GM04503 (cell line): ENCODE data around the gene GRIA3.
A peak's percentile ranks its signal among the peaks of the same experiment; 100 is the strongest.
"Not testable (repeated sequence)": the region's sequence is repeated elsewhere in the genome, so short reads cannot be mapped to it uniquely, and the experiment has no call there.

Source experiments
- DNase-seq: peaks from one replicate; pipeline ENCODE4 v3.0.0-alpha.2; 2012; ENCODE audit warnings: low read depth

GRIA3 gene

DNA sequence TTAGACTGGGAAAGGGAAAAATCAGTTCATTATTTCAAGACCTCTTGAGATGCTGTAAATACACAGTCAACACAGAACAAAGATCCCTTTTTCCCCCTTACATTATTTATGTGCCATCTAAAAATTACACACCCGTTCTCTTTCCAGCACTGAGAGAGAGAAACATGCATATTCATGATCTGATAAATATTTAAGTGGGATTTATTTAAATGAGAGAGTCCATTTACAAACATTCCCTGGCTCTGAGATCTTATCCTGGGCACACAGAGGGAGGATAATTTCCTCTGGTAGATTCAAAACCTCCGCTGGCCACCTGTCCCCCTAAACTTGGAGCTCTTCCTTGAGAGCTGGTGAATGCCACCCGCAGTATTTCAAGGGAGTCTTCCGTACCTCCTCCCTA is 88.6 kb downstream of the GRIA3 start:
- DNase-seq = no peak

DNA sequence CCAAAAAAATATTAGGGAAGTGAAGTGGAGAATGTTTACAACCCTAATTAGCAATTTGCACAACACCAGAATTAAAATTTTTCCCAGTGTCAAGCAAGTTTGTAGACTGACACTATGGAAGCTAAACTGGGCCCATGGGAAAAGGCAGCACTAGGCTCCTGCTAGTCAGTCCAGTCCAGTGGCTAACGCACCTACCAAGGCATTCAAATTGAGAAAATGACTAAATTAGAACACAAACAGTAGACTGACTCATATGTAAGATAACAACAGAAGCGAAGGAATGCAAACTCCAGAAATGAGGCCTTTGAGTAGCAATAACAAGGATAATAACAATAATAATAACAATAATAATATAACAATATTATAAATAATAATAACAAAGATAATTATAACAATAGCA is 90.7 kb downstream of the GRIA3 start:
- no peak for DNase-seq

DNA sequence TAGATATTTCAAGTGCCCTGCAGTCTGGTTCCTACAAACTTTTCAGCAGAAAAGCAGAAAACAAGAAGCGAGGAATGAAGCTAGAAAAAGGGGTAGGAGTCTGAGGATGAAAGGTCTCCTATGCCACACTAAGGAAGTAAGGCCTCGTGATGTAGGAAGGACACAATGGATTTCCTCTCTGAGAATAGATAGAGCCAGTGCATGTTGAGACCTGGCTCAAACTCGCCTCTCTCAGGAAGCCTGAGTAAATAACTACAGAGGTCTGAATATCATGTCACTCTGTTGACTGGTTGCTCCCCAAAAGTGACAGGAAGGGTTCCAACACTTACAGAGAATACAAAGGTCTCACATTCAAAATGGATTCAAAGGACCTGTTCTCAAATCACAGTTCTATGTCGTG is 93.3 kb downstream of the GRIA3 start:
- no peak for DNase-seq

DNA sequence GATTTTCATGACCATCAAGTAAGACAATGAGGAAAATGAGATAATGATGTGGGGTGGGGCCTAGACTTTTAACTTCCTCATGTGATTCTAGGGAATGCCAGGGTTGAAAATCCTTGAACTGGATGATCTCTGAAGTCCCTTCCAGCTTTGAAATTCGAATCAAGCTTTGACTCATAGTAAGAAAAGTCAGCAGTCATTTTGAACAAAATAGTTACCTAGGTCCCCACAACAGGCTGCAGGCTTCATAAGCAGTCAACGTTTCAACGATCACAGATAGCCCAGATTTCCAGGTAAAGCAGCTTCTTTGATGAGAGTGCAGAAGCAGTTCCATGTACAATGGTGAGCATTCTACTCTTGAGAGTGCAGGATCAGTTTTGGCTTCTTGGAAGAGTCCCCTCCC is 93.7 kb downstream of the GRIA3 start:
- DNase-seq = no peak

DNA sequence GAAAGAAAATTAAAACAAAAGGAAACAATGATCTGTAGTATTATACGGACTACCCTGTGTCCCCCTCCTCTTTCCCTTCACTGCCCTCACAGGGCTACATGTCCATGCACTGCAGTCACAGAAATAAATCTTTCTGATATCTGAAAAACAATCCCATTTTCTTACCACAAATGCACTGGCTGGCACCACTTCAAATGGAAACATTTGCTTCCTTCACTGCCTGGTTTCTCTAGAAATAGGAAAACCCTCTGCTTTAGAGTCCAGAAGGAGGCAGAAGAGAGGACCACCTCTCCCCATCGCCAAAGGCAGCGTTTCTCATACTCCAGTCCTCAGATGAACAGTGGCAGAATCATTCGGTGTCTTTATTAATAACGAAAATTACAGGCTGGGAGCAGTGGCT is 98.2 kb downstream of the GRIA3 start:
- DNase-seq = no peak

DNA sequence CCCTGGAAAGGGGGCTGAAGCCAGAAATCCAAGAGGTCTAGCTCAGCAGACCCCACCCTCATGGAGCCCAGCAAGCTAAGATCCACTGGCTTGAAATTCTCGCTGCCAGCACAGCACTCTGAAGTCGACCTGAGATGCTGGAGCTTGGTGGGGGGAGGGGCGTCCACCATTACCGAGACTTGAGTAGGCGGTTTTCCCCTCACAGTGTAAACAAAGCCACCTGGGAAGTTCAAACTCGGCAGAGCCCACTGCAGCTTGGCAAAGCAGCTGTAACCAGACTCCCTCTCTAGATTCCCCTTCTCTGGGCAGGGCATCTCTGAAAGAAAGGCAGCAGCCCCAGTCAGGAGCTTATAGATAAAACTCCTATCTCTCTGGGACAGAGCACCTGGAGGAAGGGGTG is 99.3 kb downstream of the GRIA3 start:
- DNase-seq = not testable (repeated sequence)

DNA sequence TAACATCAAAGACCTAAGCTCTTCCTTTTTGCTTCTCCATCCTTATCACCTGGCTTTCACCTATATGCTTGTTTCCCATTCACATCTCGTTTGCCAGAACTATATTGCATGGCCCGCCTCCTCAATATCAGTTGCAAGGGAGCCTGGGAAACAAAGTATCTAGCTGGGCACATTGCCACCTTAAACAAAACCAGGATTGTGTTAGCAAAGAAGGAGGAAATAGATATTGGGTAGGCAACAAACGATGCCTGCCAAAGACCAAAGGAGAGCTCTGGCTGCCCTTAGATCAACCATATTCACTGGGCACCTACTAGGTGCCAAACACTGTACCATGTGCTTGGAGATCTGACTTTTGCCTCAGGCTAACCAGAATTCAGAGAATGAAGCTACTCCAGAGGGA is 107.5 kb downstream of the GRIA3 start:
- no peak for DNase-seq

DNA sequence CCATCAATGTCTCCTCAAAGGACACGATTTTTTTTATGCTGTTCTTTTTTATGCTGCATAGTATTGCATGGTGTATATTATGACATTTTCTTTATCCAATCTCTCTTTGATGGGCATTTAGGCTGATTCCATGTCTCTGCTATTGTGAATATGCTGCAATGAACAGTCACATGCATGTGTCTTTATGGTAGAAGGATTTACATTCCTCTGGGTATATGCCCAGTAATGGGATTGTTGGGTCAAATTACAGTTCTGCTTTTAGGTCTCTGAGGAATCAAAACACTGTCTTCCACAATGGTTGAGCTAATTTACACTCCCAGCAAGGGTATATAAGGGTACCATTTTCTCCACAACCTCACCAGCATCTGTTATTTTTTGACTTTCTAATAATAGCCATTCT is 113.9 kb downstream of the GRIA3 start:
- peak; percentile 3 for DNase-seq

DNA sequence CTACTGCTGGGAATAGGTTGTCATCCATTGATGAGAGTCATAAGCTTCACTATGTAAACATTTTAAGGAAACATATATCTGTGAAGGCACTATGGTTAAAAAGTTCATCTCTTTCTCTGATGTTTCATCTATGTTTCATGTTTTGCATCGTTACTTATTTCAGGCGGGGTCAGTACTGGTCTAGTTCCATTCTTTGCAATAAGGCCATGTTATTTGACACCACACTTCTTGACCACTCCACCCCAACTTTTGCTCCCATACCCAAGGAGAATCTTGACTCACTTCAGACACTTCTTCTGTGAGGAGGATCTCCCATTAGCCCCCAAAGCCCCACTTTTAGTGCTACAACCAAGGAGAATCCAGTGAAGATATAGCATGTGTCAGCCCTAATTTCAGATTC is 119.4 kb downstream of the GRIA3 start:
- DNase-seq = no peak

DNA sequence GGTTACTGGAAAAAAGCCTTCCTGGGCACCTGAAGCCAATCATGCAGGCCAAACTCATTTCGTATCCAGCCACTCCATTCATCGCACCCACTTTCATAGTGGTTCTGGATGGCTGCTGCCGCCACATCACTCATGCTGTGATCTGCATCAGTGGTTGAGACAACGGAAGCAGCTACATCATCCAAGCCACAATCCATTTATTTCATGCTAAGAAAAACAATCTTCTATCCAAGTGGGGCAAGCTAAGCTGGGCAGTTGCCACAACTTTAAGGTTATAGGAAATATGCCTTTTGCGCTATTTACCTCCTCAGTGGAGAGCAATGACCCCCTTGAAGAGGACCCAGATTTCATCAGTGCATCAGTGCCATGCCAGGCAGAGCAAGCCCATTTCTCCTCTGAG is 124.6 kb downstream of the GRIA3 start:
- DNase-seq = no peak

DNA sequence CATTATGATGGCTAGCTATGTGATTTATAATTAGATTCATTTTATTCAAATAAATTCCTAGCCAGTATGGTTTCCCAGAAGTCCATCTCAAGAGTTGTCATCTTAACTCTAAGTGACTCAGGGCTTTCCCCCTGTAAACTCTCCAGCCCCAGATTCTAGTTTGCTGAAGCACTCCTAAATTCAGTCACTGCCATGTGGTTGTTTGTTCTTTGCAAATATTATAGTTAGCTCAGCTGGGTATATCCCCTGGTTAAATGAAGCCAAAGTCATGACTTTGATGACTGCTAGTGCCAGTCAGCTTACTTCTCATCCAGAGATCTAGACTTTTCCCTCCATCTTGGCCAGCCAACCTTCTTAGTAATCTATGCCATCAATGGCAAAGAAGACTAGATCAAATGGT is 126.0 kb downstream of the GRIA3 start:
- DNase-seq = no peak

DNA sequence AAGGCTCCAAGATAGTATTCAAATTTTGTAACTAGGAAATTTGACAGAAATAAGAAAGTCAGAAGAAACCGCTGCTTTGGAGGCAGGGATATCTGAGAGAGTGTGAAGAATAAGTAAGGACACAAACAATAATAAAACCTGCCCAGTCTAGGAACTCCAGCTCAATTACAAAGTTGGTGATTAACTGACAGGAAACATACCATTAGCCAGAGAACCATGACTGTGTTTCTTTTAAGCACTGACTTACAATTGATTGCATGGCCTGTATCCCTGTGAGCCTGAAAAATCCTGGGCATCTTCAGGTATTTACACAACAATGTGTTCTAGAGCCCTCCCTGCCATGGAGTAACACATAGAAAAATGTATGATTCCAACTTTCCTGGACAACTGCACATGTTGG is 127.4 kb downstream of the GRIA3 start:
- DNase-seq = no peak

DNA sequence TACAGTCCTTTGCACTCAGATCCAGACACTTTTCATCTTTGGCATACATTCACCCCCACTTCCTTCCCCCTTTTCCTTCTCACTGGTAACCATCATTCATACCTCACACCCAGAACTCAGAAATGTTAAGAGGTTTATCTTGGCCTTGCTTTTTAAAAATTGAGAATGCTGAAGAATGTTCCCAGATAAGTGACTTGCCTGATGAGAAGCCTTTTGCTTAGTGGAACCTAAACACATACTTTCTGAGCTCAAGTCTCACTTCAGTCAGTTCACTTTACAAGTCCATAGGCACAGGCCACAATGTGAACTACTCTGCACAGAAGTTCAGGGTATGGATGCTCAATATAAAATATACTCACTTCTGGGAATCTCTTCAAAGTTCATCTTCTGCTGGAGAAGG is 129.4 kb downstream of the GRIA3 start:
- DNase-seq = no peak

DNA sequence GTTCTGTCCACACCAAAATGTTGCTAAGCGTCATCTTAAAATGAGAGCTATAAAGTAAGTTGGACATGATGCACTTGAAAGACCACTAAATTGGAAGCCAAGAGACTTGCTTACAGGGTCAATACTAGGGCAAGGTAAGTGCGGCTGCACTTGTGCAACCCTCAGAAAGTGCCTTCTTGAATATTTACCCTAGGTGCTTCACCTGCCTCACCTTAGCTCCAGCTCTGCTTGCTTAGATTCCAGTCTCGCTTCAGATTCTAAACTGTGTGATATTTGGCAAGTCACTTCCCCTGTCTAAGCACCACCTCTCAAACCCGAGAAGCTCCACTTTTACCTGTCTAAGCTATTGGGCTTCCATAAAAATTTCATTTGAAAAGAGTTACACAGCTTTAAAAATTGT is 136.5 kb downstream of the GRIA3 start:
- DNase-seq = no peak

DNA sequence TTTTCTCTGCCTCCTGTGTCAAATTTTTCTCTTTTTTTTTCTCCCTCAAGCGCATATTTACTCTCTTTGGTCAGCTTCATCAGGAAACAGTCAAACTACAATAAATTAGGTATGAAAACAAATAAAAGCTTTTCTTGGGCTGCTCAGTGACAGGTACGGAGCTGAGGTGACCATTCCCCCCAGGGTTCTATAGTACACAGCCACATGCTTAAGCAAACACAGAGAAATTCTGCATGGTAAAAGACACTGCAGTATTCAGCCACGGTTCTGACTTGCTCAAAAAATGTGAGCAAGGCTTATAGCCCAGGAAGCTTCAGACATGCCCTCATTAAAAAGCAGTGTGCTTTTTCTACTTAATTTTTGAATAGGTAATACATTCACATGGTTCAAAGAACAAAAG is 138.5 kb downstream of the GRIA3 start:
- DNase-seq = no peak

DNA sequence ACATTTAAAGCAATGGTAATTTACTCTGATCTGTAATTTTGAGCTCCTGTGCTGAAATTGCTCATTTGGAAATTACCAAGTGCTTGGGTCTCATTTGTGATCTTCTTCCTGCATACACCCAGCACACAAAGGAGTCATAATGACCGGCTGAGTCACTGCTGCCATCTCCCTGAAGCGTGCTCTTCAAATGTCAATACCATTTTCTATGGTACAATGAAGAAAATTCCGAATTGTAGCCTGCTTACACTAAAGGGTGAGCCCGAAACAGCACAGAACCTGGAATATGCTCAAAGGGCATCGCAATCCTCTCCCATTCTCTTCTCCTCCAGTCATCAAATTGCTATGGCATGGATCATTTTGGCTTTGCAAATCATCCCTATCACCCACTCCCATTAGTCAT is 140.5 kb downstream of the GRIA3 start:
- no peak for DNase-seq

DNA sequence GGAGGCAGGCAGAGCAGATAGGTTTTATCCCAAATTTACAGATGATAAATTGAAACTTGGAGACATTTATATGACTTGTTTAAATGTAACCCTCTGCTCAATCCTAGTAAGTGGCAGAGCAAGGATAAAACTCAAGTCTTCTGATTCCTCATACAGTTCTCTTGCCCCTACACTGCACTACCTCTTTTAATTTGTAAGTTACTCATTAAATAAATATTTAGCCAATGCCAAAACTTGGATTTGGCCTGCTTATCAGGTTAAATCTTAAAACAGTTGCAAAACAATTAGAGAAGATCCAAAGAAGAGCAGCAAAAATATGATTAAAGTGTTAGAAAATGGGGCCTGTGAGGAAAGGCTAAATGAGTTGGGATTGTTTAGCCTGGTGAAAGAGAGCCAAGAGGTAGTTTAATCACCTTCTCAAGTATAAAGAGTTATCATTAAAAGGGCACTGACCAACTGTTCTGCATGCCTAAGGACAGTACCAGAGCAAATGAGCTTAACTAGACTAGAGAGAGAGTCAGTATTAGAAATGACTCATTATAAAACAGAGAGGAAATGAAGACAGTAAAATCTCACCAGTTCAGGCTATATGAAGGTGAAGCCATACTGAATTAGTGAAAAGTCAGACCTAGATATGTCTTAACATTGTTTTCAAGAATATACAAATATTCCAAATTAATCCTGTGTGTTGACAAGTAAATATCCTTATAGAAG is 146.3 kb downstream of the GRIA3 start:
- no peak for DNase-seq

DNA sequence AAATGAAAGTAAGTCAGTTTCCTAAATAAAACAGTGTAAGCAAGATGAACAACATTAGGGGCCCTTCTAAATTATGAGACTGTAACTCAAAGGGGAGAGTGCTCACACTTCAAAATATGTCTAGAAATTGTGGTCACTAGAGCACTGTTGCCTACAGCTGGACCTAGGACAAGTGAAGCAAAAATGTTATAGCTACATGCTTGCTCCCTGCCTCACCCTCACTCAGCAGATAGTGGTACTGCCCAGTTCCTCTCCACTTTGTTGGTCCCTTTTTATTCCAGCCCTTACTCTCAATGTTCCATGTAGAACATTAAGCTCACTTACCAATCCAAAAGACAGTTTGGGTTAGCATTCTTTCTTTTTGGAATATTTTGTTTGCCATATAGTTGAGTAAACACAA is 147.3 kb downstream of the GRIA3 start:
- no peak for DNase-seq

DNA sequence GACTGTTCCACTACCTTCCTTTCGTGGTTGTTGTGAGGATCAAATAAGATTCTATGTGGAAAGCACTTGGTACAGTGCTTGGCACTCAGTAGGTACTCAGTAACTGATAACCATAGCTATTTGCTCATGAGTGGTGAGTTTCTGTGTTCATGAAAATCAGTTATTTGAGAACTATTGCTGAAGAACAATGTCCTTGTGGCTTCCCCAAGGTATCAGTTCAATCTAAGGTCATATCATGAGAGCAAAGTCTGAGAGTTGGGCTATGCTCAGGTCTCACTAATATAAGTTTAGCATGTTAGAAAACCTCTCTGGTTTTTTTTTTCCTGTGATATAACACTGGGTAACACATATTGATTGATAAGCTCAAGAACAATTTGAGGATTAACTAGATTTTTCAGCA is 147.8 kb downstream of the GRIA3 start:
- no peak for DNase-seq

DNA sequence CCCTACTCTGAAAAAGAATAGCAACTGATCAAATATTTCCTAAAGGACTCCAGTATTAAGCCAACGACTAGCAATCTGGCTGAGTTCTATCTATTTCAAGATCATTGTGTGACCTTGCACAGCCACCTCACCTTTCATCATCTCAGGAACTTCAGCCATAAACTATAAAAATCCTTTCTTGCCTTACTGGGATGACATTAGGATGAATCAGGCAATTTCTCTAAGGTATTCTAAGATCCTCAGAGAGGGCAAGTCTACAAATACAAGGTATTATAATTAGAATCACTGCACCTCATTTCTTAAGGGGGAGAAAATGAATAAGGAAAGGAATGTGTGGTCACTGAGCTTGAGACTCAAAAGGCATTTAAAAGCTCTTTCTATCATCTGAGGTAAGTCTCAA is 152.6 kb downstream of the GRIA3 start:
- DNase-seq = no peak

DNA sequence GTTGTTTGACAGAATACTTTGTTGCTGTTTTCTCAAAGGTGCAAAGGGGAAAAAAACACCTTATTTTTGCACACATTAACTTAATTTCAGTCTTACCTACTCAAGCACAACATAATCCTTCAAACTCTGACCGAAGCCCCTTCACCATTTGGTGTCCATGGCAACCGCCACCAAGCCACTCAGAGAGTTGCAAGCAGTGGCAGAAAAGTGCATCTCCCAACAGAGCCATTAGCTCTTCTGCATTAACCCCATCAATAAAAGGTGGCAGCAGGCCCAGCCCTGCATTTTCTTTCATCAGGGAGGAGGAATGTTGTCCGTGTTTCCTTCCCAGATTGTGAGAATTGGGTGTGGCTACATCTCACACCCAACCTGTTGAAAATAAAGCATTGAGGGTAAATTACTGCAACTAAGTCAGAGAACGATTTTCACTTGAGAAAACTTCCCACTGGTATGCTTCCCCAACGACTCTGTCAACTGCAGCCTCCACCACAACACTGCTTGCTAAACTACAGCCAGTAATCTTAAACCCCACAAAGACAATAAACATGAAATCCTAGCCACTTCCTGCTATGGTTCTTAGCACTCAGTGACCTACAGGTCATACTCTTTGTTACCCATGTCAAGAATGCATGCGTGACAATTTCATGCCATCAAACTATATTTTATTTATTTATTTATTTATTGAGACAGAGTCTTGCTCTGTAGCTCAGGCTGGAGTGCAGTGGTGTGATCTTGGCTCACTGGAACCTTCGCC is 154.0 kb downstream of the GRIA3 start:
- DNase-seq = no peak

DNA sequence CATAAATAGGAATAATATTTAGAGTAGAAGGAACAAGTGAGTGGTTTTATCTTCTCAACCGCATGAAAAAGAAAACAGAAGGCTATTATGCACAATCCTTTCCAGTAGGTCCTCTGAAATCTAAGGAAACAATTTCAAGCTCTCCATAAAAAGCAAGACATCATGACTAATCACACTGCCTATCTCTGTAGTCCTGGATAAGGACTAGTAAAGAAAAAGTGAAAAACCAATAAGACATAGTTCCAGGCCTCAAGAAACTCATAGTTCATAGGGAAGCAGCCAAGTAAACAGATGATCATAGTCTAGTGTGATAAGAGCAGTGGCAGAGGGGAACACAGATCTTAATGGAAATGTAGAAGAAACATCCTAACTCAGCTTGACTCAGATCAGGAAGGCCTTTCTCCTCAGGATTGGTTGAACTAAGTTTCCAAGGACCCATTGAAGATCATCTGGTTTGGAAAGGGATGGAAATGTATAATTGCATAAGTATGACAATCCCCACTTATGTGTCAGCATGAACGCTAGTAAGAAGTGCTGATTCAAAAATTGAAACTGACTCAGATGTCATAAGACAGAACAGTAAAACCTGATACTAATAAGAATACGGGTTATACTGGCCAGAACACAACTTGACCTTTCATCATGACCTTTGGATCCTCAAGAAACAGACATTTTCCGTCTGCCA is 155.3 kb downstream of the GRIA3 start:
- peak; percentile 61 for DNase-seq

DNA sequence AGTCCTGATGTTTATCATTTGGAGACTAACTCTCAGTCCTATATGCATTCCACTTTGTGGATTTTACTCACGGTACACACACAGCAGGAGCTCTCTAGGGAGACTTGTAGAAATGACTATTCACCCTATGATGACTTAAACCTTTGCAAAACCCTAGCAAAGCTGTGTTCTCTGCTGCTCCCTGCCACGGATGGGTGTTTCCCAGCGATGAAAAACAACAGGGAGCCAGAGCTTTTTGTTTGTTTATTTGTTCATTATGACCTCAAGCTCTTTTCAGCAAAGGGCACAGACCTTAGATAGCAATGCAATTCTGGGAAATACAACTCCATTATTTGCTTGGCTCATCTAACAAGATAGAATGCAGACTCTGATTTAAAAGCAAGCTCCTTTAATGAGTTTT is 156.6 kb downstream of the GRIA3 start:
- DNase-seq = peak; percentile 21
